Type B pancreatic cell (in vitro differentiated cells): Measurements from ENCODE around the gene CD79B. TPM values are rescaled to one million over a fixed set of nuclear protein-coding genes. Genes with fewer than 3 reads are reported as not detected.

Source experiments
- DNase-seq: peaks from one replicate; pipeline ENCODE4 v3.0.0; 2021; ENCODE audit warnings: mixed read lengths; ENCODE audit not compliant: unreplicated experiment; ENCODE audit errors: extremely low spot score
- H3K27ac Mint-ChIP-seq: 2 replicates; pipeline ENCODE4 v1.8.0; 2021; ENCODE audit warnings: mild to moderate bottlenecking, mixed read lengths
- H3K27me3 Mint-ChIP-seq: 2 replicates; pipeline ENCODE4 v1.8.0; 2021; ENCODE audit warnings: mixed read lengths
- H3K36me3 Mint-ChIP-seq: 2 replicates; pipeline ENCODE4 v1.8.0; 2021; ENCODE audit warnings: mixed read lengths
- H3K4me1 Mint-ChIP-seq: one replicate; pipeline ENCODE4 v1.8.0; 2021; ENCODE audit warnings: mixed read lengths; ENCODE audit not compliant: unreplicated experiment
- H3K4me3 Mint-ChIP-seq: 2 replicates; pipeline ENCODE4 v1.8.0; 2021; ENCODE audit warnings: mild to moderate bottlenecking, mixed read lengths
- H3K9me3 Mint-ChIP-seq: 2 replicates; pipeline ENCODE4 v1.8.0; 2021; ENCODE audit warnings: mixed read lengths
- total RNA-seq: library from RNA; stranded (reverse); gene quantifications from 2 replicates; pipeline ENCODE4 v1.2.1, GENCODE V29; 2021; ENCODE audit warnings: low replicate concordance
- TF ChIP-seq, protein P1 (sequence below): fragments of 200-600 bp; sonication (generic); conservative IDR thresholded peaks from 2 replicates; pipeline ENCODE4 v1.5.0; 2021; ENCODE audit warnings: antibody characterized with exemption, mild to moderate bottlenecking

Gene CD79B
- total RNA-seq, 1 donor from 2014 or later: not detected

DNA sequence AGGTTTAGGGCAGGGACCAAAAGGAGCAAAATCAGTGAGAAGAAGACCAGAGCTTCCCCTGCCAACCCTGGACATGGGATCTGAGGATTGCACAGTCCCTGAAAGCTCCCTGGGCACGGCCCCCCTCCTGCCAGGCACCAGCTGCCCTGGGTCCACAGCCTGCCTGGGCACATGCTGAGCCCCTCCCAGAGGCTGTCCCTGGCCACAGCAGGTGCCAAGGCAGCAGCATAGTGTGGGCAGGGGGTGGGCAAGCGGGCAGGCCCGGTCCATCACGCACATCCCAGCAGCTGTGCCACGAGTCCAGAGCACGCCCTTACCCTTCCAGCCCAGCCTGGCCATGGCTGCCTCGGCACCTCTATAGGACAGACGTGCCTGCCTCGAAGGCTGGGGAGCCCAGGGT, 27.9 kb upstream of the CD79B start:
- Mint-ChIP-seq H3K36me3 (no peaks in the 10 kb centered on the region), H3K4me1 (no peaks in the 10 kb centered on the region), H3K27ac (no peak overlapping the region), H3K27me3 (peaks cover 10% of the 10 kb centered on the region), H3K9me3 (no peaks in the 10 kb centered on the region), H3K4me3 (no peak overlapping the region)
- no peak for DNase-seq
- TF ChIP-seq, protein P1, sequence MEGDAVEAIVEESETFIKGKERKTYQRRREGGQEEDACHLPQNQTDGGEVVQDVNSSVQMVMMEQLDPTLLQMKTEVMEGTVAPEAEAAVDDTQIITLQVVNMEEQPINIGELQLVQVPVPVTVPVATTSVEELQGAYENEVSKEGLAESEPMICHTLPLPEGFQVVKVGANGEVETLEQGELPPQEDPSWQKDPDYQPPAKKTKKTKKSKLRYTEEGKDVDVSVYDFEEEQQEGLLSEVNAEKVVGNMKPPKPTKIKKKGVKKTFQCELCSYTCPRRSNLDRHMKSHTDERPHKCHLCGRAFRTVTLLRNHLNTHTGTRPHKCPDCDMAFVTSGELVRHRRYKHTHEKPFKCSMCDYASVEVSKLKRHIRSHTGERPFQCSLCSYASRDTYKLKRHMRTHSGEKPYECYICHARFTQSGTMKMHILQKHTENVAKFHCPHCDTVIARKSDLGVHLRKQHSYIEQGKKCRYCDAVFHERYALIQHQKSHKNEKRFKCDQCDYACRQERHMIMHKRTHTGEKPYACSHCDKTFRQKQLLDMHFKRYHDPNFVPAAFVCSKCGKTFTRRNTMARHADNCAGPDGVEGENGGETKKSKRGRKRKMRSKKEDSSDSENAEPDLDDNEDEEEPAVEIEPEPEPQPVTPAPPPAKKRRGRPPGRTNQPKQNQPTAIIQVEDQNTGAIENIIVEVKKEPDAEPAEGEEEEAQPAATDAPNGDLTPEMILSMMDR: no peak

DNA sequence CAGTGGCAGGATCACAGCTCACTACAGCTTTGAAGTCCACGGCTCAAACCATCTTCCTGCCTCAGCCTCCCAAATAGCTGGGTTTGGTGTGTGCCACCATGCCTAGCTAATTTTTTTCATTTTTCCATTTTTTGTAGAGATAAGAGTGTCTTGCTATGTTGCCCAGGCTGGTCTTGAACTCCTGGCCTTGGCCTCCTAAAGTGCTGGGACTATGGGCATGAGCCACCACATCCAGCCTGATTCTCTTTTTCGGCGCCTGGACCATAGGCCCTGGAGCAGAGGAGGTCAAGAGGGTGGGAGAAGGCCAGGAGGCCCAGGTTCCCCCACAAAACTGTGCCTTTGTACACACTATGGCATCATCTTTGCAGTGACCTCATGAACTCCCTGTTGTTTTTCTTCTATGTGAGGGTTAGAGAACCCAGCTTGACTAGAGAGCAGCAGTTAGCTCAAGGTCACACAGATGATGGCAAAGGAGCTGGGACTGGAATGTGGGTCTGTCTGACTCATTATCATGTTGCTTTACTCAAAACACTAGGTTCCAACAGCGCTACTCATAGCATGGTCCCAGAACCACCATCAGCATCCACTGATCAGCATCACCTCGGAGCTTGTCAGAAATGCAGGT, 24.3 kb upstream of the CD79B start:
- Mint-ChIP-seq H3K27me3 (peaks cover 12% of the 10 kb centered on the region), H3K36me3 (no peaks in the 10 kb centered on the region), H3K4me3 (no peak overlapping the region), H3K9me3 (no peaks in the 10 kb centered on the region), H3K27ac (no peak overlapping the region), H3K4me1 (no peaks in the 10 kb centered on the region)
- no peak for DNase-seq
- TF ChIP-seq, protein P1: no peak

DNA sequence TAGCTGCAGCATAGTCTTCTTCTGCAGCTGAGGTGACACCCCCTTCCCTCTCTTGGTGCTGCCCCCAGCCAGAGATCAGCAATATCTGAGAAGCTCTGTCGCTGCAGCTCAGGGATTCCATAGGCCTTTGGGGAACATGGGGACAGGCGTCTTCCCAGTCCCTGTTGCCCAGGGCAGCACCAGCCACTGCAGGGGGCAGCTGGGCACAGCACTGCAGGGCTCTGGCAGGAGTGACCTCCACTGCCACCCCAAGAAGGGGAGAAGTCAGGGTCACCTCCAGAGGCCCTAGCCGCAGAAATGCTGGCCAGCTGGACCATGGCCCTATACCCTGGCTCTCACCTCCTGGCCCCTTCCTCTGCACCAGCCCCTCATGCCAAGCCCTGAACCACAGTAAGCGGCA, 23.7 kb upstream of the CD79B start:
- H3K9me3 Mint-ChIP-seq: no peaks in the 10 kb centered on the region
- no peak overlapping the region for H3K4me3 Mint-ChIP-seq
- H3K27me3 Mint-ChIP-seq: peaks cover 15% of the 10 kb centered on the region
- no peak overlapping the region for H3K27ac Mint-ChIP-seq
- H3K36me3 Mint-ChIP-seq: no peaks in the 10 kb centered on the region
- no peaks in the 10 kb centered on the region for H3K4me1 Mint-ChIP-seq
- TF ChIP-seq, protein P1: no peak
- no peak for DNase-seq

DNA sequence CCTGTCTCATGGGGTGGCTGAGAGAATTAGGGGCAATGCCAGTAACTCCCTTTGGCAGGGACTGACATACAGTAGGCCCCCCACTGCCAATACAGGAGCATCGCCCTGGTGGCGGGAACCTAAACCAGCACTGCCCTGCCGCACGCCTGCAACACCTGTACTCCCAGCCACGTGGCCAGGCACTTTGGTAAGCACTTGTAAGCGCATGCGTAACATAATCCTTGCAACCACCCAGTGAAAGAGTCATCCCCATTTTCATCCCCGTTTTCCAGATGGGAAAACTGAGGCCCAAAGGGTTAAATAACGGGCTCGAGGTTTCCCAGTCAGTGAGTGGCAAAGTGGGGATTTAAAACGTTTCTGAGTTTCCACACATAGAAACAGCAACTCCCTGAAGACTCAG, 23.1 kb upstream of the CD79B start:
- no peak overlapping the region for H3K27ac Mint-ChIP-seq
- H3K27me3 Mint-ChIP-seq: peaks cover 15% of the 10 kb centered on the region
- H3K9me3 Mint-ChIP-seq: no peaks in the 10 kb centered on the region
- no peaks in the 10 kb centered on the region for H3K4me1 Mint-ChIP-seq
- H3K36me3 Mint-ChIP-seq: no peaks in the 10 kb centered on the region
- DNase-seq: no peak
- TF ChIP-seq, protein P1: no peak
- no peak overlapping the region for H3K4me3 Mint-ChIP-seq

DNA sequence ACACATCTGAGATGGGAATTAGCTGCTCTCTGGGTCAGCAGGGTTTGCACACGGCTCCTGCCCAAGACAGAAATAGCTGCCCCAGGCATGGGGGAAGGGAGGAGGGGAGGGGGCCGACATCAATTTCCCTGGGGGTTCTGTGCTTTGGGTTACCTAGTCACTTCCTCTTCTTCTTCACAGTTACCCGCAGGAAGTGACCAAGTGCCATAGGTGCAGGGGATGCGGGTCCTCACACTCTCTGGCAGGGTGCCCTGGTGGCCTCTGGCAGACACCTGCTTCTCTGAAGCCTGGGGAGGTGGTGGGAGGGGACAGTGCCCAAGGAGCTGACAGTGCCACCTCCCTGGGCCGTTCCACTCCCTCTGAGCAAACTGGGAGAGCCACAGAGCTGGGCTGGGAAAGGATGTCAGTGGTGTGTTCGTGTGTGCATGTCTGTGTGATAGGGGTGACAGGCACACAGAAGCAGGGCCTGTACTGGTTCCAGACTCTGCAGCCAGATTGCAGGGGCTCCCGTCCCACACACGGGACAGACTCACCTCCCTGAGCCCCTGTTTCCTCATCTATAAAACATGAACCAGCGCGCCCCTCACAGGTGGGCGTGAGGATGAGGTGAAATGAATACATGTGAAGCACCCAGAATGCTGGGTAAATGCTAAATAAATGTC, 22.4 kb upstream of the CD79B start:
- Mint-ChIP-seq H3K27ac (no peak overlapping the region), H3K9me3 (no peaks in the 10 kb centered on the region), H3K4me3 (no peak overlapping the region), H3K4me1 (no peaks in the 10 kb centered on the region), H3K36me3 (no peaks in the 10 kb centered on the region), H3K27me3 (peaks cover 12% of the 10 kb centered on the region)
- DNase-seq: no peak
- TF ChIP-seq, protein P1: no peak
